ENCODE measurements around the gene TPSD1.

GRCh38 chr16:1297018-1297696 is 41.3 kb downstream of the TPSD1 start:
- TF ChIP-seq POLR2AphosphoS5 (IDR thresholded peaks at IDR 0.05; ENCODE audit: low read depth, low read length) (no peak), TAF1 (IDR thresholded peaks at IDR 0.05; ENCODE audit: low read depth, low read length) (no peak), POLR2A (IDR thresholded peaks at IDR 0.05; ENCODE audit: low read depth, low read length) (no peak), SPI1 (IDR thresholded peaks at IDR 0.05; ENCODE audit: low read depth, low read length) (no peak)
